Fibroblast of skin of right biceps (primary cell): ENCODE results near the gene ST6GALNAC6.
A peak's percentile ranks its signal among the peaks of the same experiment; 100 is the strongest.
"Not testable (repeated sequence)": the region's sequence is repeated elsewhere in the genome, so short reads cannot be mapped to it uniquely, and the experiment has no call there.

ENCODE experiments used
- DNase-seq: peaks from one replicate; pipeline ENCODE4 v3.0.0-alpha.2; 2013

ST6GALNAC6 gene

DNA sequence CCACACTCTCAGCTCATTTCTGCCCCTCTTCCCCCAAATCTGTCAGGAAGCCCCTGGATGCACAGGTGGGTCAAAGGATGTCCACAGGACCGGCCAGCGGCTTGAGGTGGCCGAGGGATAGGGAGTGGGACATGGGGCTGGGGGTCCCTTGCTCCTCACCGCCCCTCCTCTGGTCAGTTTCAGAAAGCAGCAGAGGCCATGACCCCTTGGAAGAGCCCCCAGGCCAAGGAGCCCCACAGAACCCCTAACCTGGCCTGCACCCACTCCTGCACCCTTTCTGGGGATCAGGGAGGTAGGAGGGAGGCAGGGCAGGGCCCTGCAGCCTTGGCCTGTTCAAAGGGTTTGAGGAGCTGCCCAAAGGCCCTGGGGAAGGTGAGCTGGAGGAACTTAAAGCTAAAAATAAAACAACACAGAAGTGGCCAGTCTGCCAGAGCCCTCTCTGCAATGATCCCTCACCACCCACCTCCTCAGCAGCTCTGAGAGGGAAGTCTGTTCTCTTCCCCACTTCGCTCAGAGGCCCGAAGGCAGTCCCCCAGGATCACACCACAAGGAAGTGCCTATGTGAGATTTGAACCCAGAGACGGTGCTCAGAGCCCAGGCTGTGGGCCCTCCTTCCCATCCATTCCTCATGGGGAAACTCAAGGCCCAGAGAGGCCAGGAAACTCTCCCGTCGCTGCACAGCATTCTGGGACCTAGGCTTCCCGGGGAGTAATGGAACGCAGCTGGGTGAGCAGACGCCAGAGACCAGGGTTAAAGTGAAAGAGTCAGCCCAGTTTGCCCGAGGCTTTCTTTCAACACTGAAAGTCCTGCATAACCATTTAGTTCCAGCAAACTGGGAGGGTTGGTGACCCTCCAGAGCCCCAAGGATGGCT, 45.9 kb downstream of the ST6GALNAC6 start:
- DNase-seq, result no peak

- no peak for DNase-seq
These were observed 46.6 kb downstream of the ST6GALNAC6 start for GRCh38 chr9:127852829-127853228.

DNA sequence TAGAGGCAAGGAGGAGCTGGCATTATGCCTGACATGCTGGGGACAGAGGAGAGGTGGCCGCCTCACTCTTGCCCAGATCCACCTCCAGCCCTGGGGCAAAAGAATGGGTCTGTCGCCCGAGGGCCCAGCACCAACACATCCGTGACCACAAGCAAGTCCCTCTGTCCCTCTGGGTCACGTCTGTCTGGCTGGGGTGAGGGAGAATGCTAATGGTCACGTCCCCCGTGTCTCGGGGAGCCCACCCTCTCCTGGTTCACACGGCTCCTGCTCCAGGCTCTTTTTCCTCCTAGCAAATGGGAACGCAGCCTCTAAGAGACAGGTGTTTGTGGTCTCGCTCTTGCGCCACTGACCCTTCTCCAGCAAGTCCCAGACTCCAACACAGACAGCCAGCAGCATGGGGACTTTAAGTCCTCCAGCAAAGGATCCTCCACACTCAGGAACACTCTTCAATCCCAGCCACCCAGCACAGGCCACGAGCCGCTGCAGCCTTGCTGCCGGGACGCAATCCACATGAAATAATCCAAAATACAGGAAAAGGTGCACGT, 49.0 kb downstream of the ST6GALNAC6 start:
- DNase-seq, result no peak

GRCh38 chr9:127848756-127849504, 50.5 kb downstream of the ST6GALNAC6 start:
- no peak for DNase-seq

- no peak for DNase-seq
These were observed 51.3 kb downstream of the ST6GALNAC6 start for GRCh38 chr9:127847833-127848755.

GRCh38 chr9:127847178-127847510, 52.3 kb downstream of the ST6GALNAC6 start:
- no peak for DNase-seq

- no peak for DNase-seq
These were observed 52.8 kb downstream of the ST6GALNAC6 start for GRCh38 chr9:127846443-127847177.

- DNase-seq, result not testable (repeated sequence)
These were observed 53.8 kb downstream of the ST6GALNAC6 start for GRCh38 chr9:127845619-127846018.

- DNase-seq, result peak; percentile 72
These were observed 54.5 kb downstream of the ST6GALNAC6 start for GRCh38 chr9:127844821-127845359.

DNA sequence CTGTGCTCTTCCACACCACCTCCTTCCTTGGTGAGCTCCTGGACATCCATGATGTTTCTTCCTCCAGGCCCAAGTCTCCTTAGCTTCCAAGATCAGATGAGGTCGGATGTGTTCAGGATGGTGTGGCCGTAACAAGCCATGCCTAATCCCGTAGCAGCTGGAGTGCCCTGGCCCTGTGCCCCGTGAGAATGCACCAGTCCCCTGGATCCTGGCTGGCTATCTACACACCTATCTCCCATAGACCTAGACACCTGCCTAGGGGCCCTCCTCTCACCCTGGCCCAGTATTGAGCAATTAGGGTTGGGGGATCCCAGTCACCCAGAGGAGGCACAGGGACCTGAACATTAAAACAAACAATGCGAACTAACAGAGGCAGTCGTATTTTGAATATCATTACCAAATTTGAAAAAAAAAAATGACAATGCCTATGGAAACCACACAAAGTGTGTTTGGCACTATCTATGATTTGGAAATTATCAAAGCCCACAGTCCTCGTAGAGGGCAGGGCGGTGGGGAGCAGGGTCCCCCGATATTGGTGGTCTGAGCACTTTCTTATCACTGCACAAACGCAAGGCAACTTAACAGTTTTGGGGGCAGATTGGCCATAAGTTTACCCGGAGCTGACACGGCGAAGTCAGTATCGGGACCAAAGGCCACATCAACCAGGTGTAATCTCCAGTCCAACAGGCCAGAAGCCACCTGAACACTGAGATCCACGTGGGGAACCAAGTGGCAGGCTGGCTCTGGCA, 58.1 kb downstream of the ST6GALNAC6 start:
- no peak for DNase-seq

DNA sequence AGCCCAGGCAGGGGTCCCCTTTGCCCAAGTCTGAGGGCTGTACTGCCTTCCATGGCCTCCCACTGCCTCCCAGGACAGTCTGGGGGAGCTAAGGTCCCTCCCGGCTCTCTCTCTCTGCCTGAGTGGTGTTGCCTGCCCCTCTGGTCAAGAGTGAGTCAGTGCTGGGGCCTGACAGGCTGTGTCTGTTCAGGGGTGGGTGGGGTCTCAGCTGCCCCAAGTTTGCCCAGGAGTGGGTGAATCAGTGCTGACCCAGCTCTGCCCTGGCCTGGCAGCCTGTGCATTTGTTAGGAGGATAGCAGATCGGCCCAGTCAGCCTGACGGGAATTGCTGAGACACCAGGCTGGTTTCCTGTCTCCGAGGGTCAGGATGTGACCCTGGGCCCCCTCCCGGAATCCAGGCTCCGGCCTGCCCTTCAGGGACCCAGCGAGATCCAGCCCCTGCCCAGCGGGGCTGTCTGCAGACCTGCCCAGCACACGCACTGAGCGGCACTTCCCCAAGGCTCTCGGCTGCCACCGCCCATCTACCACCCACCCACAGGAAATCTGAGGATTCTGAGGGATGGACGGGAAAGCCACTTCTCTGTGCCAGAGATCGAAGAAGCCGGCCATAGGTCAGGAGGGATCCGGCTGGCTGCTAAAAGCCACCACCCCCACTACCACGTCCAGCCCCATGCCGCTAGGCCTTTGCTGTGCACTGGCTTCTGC, 60.9 kb downstream of the ST6GALNAC6 start:
- DNase-seq, result peak; percentile 72

DNA sequence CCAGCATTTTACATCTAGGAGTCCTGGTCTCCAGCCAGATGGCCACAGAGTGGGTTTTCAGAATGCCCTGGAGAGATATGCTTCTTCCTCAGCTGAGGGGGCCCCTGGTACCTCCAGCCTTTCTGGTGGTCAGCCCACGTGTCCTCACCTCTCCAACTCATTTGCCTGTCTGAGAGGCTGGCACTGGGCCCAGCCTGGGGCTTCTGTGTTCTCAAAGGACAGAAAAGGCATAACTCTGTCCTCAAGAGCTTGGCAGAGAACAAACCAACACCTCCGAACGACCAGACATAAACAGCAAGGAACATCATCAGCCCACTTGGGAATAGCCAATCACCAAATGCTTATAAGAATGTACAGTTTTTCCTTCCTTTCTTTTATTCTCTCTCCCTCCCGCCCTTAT, 62.1 kb downstream of the ST6GALNAC6 start:
- peak; percentile 20 for DNase-seq

- not testable (repeated sequence) for DNase-seq
These were observed 62.8 kb downstream of the ST6GALNAC6 start for GRCh38 chr9:127836561-127836960.

- DNase-seq, result peak; percentile 64
These were observed 63.3 kb downstream of the ST6GALNAC6 start for GRCh38 chr9:127835991-127836516.
